C4-2B (cell line): ENCODE results near the gene MAPKBP1.

Experiments
- H3K27ac ChIP-seq: fragments of 450-650 bp; 2 replicates; pipeline ENCODE4 v1.5.1; 2017
- CTCF ChIP-seq: fragments of 450-650 bp; conservative IDR thresholded peaks from 2 replicates; pipeline ENCODE4 v1.5.1; 2017; ENCODE audit warnings: mild to moderate bottlenecking
- ZFX ChIP-seq: fragments of 450-650 bp; IDR thresholded peaks from 2 replicates; pipeline ENCODE4 v1.6.1; 2017

MAPKBP1 gene

GRCh38 chr15:41746802-41747201 lies 27.5 kb upstream of the MAPKBP1 start:
- no peak overlapping the region for H3K27ac ChIP-seq
- TF ChIP-seq ZFX: no peak
- no peak for TF ChIP-seq CTCF

- no peak for TF ChIP-seq CTCF
- no peak for TF ChIP-seq ZFX
- H3K27ac ChIP-seq: no peak overlapping the region
Measured at GRCh38 chr15:41756198-41756597, 18.1 kb upstream of the MAPKBP1 start.

GRCh38 chr15:41772720-41773331 lies 1.5 kb upstream of the MAPKBP1 start:
- TF ChIP-seq ZFX (no peak), CTCF (peak; percentile 70)
- H3K27ac ChIP-seq: no peak overlapping the region

GRCh38 chr15:41773332-41773728 lies 954 bp upstream of the MAPKBP1 start:
- H3K27ac ChIP-seq: peak overlapping the region; percentile 70; the same call in 1 of the 2 replicates
- TF ChIP-seq CTCF: no peak
- no peak for TF ChIP-seq ZFX

- TF ChIP-seq CTCF (no peak), ZFX (no peak)
- peak overlapping the region; percentile 70 for H3K27ac ChIP-seq
Measured at GRCh38 chr15:41773729-41774061, 589 bp upstream of the MAPKBP1 start.

GRCh38 chr15:41774882-41775417 lies 666 bp downstream of the MAPKBP1 start:
- no peak for TF ChIP-seq ZFX
- peak overlapping the region; percentile 70 for H3K27ac ChIP-seq

- TF ChIP-seq ZFX: no peak
- TF ChIP-seq CTCF: no peak
- no peak overlapping the region for H3K27ac ChIP-seq
Measured at GRCh38 chr15:41775651-41776050, 1.4 kb downstream of the MAPKBP1 start.

GRCh38 chr15:41777421-41777973 lies 3.2 kb downstream of the MAPKBP1 start:
- H3K27ac ChIP-seq: no peak overlapping the region
- TF ChIP-seq CTCF (no peak), ZFX (no peak)
